ENCODE measurements around the gene HNF1A.
A peak's percentile ranks its signal among the peaks of the same experiment; 100 is the strongest.

Gene HNF1A

GRCh38 chr12:121003650-121004049, 25.3 kb downstream of the HNF1A start:
- Histone ChIP-seq H3K27me3 (replicated peaks; ENCODE audit: control insufficient read depth, insufficient read depth, low read length) (no peaks in the 10 kb centered on the region), H3K36me3 (ENCODE audit: control insufficient read depth, insufficient read depth, low read length) (peaks cover 22% of the 10 kb centered on the region), H3K4me3 (replicated peaks; ENCODE audit: low read depth, low read length) (no peak overlapping the region)
- no peak for TF ChIP-seq CTCF (IDR thresholded peaks at IDR 0.05; ENCODE audit: insufficient read depth, low read length, poor library complexity, severe bottlenecking)
- no peak for DNase-seq (ENCODE audit: extremely low read depth, insufficient read length)

DNA sequence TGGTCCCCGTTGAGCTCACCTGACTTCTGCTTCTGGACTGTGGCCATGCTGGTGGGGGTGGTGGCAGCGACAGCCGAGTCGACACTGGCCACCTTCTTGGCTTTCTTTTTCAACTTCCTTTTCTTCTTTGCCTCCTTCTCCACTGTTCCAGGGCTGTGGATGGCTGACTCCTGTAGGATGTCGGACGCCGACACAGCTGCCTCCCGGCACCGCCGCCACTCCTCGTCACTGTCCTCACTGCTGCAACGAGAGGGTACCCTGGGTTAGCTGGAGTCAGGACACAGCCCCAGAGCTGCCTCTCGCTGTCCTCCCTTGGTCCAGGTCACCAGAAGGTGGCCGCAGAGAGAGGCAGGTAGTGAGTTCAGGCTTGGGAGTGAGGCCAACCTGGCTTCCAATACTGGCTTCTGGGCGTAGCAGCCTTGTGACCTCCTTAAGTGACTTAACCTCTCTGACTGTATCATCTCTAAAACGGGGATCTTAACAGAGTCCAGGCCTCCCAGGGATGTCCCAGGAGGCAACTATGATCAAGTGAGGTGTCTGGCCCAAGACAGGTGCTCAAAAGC, 26.0 kb downstream of the HNF1A start:
- no peak for TF ChIP-seq CTCF (IDR thresholded peaks at IDR 0.05; ENCODE audit: insufficient read depth, low read length, poor library complexity, severe bottlenecking)
- peaks cover 25% of the 10 kb centered on the region for H3K36me3 ChIP-seq (ENCODE audit: control insufficient read depth, insufficient read depth, low read length)

DNA sequence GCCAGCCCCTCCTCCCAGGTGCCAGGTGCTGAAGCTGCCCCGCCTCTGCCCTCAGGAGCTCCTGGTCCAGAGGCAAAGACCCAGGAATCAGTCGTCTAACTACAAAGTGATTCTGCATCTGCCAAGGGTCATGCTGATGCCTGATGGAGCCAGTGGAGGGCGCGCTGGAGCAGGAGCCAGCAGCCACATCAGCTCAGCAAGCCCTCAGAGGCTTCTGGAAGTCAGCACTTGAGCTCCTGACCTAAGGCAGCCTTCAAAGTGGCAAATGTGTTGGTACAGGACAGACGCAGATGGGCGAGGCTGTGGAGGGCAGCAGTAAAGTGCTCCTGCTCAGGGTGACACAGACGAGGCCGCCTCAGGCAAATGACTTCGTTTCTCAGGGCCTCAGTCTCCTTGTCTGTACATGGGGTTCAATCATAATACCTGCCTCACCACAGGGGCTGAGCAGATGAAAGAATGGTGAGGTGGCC, 27.0 kb downstream of the HNF1A start:
- DNase-seq (ENCODE audit: extremely low read depth, insufficient read length): peak; percentile 46
- peak; percentile 75 for TF ChIP-seq CTCF (IDR thresholded peaks at IDR 0.05; ENCODE audit: insufficient read depth, low read length, poor library complexity, severe bottlenecking)
- H3K27me3 ChIP-seq (replicated peaks; ENCODE audit: control insufficient read depth, insufficient read depth, low read length): no peaks in the 10 kb centered on the region
- H3K36me3 ChIP-seq (ENCODE audit: control insufficient read depth, insufficient read depth, low read length): peaks cover 27% of the 10 kb centered on the region
- H3K4me3 ChIP-seq (replicated peaks; ENCODE audit: low read depth, low read length): no peak overlapping the region

More for the DNA sequence above, 26.0 kb downstream of the HNF1A start:
- no peak for DNase-seq (ENCODE audit: extremely low read depth, insufficient read length)
- Histone ChIP-seq H3K27me3 (replicated peaks; ENCODE audit: control insufficient read depth, insufficient read depth, low read length) (no peaks in the 10 kb centered on the region), H3K4me3 (replicated peaks; ENCODE audit: low read depth, low read length) (no peak overlapping the region)

DNA sequence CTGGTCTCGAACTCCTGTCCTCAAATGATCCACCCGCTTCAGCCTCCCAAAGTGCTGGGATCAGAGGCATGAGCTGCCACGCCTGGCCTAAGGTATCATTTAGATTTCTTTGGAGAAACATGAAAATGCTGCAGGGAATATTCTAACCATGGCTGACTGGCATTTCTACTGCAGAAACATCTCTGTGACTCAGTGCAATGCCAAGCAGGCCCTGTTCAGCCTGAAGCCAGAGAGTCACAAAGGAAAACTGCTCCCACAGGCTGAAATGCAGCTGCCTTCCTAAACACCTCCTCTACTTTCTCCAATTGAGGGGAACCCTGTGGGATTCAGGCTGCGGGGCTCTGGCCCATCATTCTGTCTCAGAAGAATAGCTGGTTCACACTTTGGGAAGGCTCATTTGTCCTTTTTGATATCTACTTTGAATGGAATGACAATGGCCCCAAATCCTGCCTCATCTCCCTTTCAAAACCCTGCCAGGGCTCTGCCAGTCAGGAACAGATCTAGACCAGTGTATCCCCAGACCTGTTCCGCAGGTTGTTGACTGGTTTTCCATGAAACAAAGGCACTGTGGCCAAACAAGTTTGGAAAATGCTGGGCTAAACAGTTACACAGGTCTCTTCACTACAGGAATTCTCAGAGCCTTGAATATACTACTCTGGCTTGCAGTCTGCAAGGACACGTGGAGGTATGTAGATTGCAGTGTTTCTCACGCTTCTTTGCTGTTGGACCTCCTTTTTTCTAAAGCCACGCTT, 30.2 kb downstream of the HNF1A start:
- H3K4me3 ChIP-seq (replicated peaks; ENCODE audit: low read depth, low read length): no peak overlapping the region
- DNase-seq (ENCODE audit: extremely low read depth, insufficient read length): no peak
- no peak for TF ChIP-seq CTCF (IDR thresholded peaks at IDR 0.05; ENCODE audit: insufficient read depth, low read length, poor library complexity, severe bottlenecking)
- no peaks in the 10 kb centered on the region for H3K27me3 ChIP-seq (replicated peaks; ENCODE audit: control insufficient read depth, insufficient read depth, low read length)
- peaks cover 30% of the 10 kb centered on the region for H3K36me3 ChIP-seq (ENCODE audit: control insufficient read depth, insufficient read depth, low read length)

- peak; percentile 7 for TF ChIP-seq CTCF (IDR thresholded peaks at IDR 0.05; ENCODE audit: insufficient read depth, low read length, poor library complexity, severe bottlenecking)
- Histone ChIP-seq H3K27me3 (replicated peaks; ENCODE audit: control insufficient read depth, insufficient read depth, low read length) (no peaks in the 10 kb centered on the region), H3K36me3 (ENCODE audit: control insufficient read depth, insufficient read depth, low read length) (peaks cover 20% of the 10 kb centered on the region), H3K4me3 (replicated peaks; ENCODE audit: low read depth, low read length) (no peak overlapping the region)
- DNase-seq (ENCODE audit: extremely low read depth, insufficient read length): no peak
Measured at GRCh38 chr12:121009741-121010140, 31.4 kb downstream of the HNF1A start.
